GM11168 (cell line): ENCODE data around the gene KLK7.
"Not testable (repeated sequence)": the region's sequence is repeated elsewhere in the genome, so short reads cannot be mapped to it uniquely, and the experiment has no call there.

ENCODE experiments used
- in situ Hi-C: fragments of 300-500 bp; cut with MboI; formaldehyde crosslinking; loops from one replicate; pipeline ENCODE4 v1.12.0; 2022; ENCODE audit warnings: low sequenced_read_pairs; ENCODE audit not compliant: unreplicated experiment

Gene KLK7

GRCh38 chr19:51014242-51014641 is 30.5 kb upstream of the KLK7 start:
- in situ Hi-C loops = no loop called here

DNA sequence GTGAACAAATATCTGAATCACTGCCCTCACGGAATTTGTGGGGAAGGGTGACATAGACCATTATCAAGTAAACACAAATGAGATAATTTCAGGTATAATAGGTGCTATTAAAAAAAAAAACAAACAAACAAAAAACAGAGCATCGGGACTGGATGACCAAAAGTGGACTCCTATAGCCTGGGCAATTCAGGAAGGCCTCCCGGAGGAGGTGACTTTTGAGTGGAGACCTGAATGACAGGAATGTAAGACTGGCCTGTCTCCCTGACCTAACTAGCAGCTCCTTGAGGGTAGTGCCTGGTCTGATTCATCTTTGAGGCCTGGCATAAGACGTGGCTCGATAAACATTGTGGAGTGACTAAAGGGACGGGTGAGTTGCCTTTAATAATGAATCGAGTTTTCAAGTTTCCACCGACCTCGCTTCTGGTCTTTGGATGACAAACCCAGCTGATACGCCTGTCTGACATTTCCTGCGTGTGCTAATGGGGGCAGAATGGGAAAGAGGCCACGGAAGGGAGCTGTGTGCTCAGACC is 29.0 kb upstream of the KLK7 start:
- in situ Hi-C loops = no loop called here

DNA sequence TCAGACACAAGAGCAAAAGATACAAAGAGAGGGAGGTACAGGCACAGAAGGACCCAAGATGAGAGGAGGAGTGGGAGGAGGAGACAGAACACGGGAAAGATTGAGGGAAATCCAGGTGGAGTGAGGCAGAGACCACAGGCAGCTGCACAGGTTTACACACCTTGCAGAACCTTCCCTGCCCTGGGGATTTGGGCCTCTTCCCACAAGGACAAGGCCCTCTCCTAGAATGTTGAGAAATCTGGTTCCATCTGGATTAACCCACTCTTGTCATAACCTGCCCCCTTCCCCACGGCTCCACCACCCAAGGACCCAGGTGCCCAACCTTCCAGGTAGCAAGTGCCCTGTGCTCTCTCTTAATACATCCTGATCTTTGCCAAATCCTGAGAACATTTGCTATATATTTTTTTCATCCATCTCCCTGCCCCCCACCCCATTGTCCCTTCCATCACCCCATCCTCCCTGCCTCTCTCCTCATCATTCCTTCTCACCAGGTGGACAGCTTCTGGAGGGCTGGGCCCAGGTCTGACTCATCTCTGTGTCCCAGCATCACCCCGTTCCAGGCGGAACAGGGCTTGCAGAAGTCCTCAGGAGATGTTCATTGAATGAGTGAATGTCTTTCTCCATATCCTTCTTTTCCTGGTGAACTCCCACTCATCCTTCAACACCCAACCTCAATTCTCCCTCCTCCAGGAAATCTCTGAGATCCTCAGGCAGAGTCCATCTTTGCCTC is 26.5 kb upstream of the KLK7 start:
- in situ Hi-C loops = no loop called here

GRCh38 chr19:51009061-51009891 is 25.6 kb upstream of the KLK7 start:
- in situ Hi-C loops = no loop called here

GRCh38 chr19:51007488-51007887 is 23.8 kb upstream of the KLK7 start:
- in situ Hi-C loops = no loop called here

DNA sequence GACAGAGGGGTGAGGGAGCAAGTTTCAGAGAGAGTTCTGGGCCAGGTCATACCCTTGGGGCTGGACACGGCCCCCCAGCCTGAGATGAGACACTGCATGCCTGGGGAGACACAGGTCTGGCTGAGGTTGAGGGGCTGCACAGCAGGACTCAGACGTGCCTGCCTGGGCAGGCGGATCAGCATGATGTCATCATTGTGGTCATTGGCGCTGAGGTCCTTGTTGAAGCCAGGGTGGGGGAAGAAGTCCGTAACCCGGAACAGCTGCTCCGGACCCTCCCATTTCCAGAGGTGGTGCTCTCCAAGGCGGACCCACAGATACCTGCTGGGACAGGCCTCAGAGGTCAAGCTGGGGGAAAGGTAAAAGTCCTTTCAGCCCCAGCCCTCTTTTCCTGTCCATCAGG is 22.7 kb upstream of the KLK7 start:
- in situ Hi-C loops = no loop called here

GRCh38 chr19:51005248-51005647 is 21.5 kb upstream of the KLK7 start:
- in situ Hi-C loops = no loop called here

- in situ Hi-C loops = no loop called here
These were observed 19.6 kb upstream of the KLK7 start for GRCh38 chr19:51003316-51003715.

DNA sequence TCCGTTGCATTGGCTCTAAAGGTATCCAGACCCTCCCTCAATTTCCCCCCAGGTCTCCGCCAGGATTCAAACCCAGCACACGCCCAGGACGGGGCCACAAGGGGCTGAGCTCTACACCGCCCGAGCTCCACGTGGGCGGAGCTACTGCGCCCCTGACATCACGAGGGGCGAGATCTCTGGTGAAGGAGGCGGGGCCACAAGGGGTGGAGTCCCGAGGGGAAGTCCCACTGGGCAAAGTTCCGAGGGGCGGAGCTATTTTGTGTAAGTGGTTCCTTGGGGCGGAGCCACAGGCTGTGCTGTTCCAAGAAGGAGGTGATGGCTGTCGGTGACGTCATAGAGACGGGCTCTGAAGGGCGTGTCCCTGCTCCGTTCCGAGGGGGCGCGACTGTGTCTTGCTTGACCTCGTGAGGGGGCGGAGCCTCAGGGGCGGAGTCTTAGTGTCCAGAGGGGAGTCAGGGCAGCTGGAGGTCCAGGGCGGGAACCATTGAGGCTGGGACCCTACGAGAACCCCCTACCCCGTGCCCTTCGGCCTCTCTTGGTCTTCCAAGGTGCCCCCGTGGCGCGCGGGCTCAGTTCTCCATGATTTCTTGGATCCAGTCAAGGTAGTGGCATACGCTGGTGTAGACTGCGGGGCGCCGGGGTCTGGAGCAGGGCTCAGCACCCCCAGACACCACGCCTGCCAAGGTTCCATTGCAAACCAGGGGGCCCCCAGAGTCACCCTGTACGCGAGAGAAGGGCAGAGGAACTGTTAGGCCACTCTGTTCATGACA is 19.0 kb upstream of the KLK7 start:
- in situ Hi-C loops = no loop called here

GRCh38 chr19:51002089-51002532 is 18.4 kb upstream of the KLK7 start:
- in situ Hi-C loops = no loop called here

- in situ Hi-C loops = no loop called here
These were observed 17.8 kb upstream of the KLK7 start, which contains the start of gene KLK8 for GRCh38 chr19:51001515-51001914. Gene KLK8, minus strand, starts transcription at chr19:51001604. Its CDS starts 437 bp downstream, at chr19:51001167.

- in situ Hi-C loops = no loop called here
These were observed 17.3 kb upstream of the KLK7 start for GRCh38 chr19:51000981-51001380.

DNA sequence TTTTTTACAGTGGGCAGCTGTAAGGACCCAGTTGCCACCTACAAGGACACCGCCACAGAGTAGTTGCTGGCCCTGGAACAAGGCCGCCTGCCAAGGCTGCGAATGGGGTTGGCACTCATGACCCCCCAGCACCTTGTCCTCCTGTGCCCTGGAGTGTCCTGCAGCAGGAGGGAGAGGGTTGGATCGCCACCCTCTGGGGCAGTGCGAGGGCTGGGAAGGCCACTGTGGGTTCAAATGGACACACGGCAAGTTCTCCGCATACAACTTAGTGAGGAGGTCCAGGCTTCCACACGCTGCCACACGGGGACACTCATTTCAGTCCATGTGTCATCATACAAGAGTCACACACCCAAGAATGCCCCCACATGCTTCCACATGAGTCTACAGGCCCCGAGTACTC is 16.7 kb upstream of the KLK7 start:
- in situ Hi-C loops = no loop called here

GRCh38 chr19:50998686-50999085 is 15.0 kb upstream of the KLK7 start:
- in situ Hi-C loops = no loop called here

DNA sequence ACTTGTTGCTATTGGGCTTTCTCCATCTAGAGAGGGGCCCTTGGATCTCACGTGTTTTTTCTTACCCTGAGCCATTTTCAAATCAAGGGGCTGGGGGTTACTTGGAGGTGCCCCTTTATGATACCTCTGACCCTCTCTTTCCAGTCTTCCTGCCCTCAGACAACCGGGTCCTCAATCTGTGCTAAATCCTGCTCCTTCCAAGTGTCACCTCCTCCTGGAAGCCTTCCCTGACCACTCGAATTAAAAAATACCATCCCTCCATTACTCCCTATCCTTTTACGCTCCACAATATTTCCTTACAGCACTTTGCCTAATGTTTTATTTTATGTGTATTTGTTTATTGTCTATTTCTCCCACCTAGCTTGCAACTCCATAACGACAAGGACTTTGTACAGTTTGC is 14.3 kb upstream of the KLK7 start:
- in situ Hi-C loops = no loop called here

- in situ Hi-C loops = no loop called here
These were observed 10.4 kb upstream of the KLK7 start for GRCh38 chr19:50994129-50994528.

DNA sequence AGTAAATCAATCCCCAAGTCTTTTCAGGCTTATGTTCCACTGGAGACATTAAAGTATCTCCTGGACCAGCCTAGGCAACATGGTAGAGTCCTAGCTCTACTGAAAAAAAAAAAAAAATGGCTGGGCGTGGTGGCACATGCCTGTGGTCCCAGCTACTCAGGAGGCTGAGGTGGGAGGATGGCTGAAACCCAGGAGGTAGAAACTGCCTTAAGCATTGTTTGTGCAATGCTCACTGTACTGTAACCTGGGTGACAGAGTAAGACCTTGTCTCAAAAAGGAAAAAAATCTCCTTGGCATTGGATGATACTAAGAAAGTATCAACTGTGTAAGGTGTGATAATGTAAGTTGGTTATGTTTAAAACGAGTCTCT is 8.9 kb upstream of the KLK7 start:
- in situ Hi-C loops = no loop called here

DNA sequence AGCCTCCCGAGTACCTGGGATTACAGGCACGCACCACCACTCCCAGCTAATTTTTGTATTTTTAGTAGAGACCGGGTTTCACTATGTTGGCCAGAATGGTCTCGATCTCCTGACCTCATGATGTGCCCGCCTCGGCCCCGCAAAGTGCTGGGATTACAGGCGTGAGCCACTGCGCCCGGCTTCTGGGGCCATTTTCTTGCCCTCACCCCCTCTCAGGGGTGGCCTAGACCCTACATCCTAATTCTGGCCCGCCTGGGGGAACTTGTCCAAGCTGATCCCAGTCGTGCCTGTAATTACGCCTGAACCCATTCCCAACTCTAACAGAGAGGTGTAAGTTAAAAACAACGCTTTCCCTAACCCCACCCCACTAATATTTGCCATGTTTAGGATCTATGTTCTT is 699 bp upstream of the KLK7 start:
- in situ Hi-C loops = not testable (repeated sequence)

- in situ Hi-C loops = no loop called here
These were observed 1.5 kb downstream of the KLK7 start for GRCh38 chr19:50982186-50982585.

DNA sequence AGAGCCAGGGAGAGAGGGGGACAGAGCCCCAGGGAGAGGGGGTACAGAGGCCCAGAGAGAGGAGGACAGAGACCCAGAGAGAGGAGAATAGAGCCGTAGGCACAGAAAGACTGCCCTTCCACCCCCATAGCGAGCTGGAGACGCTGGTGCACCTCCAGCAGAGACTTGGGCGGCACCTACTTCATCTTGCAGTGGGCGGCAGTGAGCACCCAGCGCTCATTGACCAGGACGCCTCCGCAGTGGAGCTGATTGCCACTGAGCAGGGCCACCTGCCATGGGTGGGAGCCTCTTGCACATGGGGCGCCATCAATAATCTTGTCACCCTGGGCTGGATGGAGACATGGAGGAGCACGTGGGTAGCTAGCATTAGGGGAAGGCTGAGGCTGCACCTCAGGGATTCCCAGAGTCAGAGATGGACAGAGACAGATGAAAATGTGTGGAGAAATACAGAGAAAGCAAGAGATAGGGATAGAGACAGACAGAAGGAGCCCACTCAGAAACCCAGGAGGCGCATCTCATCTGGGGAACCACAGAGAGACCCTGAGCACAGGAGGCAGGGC is 2.0 kb downstream of the KLK7 start:
- in situ Hi-C loops = no loop called here
